Fibroblast of the aortic adventitia (primary cell): Measurements from ENCODE around the gene RAB3IL1. TPM values are rescaled to one million over a fixed set of nuclear protein-coding genes. Genes with fewer than 3 reads are reported as not detected.
A peak's percentile ranks its signal among the peaks of the same experiment; 100 is the strongest.

Experiments
- DNase-seq: peaks from one replicate; pipeline ENCODE4 v3.0.0-alpha.2; 2010; ENCODE audit warnings: low read depth
- H3K4me3 ChIP-seq: 2 replicates; pipeline ENCODE4 v1.5.1; 2011; ENCODE audit warnings: low read depth, mild to moderate bottlenecking, control low read depth, low read length, moderate library complexity
- CTCF ChIP-seq: IDR thresholded peaks from 2 replicates; pipeline ENCODE4 v1.5.1; 2011; ENCODE audit warnings: mild to moderate bottlenecking, low read length, control low read depth, inconsistent platforms; ENCODE audit not compliant: insufficient read depth
- total RNA-seq: library from RNA; depleted of rRNA; stranded (reverse); fragments of >200 nt; gene quantifications from 2 replicates; pipeline ENCODE4 v1.2.3, GENCODE V29; 2012; ENCODE audit warnings: low replicate concordance

Gene RAB3IL1
- total RNA-seq, 1 donor: 17.1 TPM

DNA sequence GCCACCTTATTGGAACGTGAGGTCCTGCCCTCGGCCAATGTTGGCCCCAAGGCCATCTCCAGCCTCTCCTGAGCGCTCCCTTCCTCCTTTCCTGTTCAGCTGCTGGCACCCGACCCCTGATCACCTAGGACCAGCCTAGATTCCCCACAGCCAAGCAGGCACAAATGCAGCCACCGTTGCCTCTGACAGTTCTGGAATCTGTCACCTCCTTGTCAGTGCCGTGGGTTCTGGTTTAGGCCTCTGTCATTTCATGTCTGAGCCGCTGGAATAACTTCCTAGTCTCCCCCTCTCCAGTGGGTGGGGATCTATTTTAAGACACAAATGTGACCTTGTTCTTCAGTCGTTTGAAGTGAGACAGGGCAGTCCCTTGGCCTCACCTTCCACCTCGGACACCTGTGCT is 55.7 kb downstream of the RAB3IL1 start:
- DNase-seq: no peak
- H3K4me3 ChIP-seq: no peak overlapping the region
- TF ChIP-seq CTCF: no peak

GRCh38 chr11:61860054-61860903 is 57.1 kb downstream of the RAB3IL1 start:
- peak; percentile 71 for DNase-seq
- no peak for TF ChIP-seq CTCF
- no peak overlapping the region for H3K4me3 ChIP-seq

- no peak for DNase-seq
- TF ChIP-seq CTCF: no peak
- no peak overlapping the region for H3K4me3 ChIP-seq
Observed at GRCh38 chr11:61855939-61856680, 61.3 kb downstream of the RAB3IL1 start.

DNA sequence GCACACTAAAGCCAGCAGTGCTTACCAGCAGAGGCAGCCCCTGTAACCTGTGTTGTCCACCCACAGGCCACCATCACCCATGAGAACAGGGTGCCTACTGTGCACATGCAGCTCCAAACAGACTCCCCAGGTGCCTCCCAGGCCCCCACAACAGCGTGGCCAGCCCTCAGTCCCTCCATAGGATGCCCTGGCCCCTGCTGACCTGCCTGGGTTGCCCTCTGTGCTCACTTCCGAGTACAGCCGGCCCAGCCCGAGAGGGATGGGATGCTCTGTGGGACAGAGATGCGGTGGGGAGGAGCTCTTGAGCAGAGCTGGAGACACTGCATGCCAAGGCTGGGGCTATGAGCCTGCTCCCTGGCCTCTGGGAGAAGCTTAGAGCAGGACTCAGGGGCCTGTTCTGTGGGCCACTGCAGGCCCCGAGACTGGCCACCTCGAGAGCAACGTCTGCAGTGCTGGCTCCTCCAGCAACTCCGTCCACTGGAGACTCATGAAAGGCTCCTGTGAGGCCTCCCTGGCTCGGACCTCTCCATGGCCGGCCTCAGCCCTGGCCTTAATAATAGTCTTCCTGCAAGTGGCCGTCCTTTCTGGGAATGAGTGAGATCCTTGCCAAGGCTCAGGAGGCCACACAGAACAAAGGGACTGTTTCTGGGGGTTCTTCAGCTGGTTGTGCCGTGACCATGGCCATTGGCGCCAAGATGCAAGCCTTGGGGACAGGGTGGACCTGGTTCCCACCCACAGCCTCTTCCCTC is 62.2 kb downstream of the RAB3IL1 start:
- no peak for TF ChIP-seq CTCF
- H3K4me3 ChIP-seq: no peak overlapping the region
- no peak for DNase-seq

DNA sequence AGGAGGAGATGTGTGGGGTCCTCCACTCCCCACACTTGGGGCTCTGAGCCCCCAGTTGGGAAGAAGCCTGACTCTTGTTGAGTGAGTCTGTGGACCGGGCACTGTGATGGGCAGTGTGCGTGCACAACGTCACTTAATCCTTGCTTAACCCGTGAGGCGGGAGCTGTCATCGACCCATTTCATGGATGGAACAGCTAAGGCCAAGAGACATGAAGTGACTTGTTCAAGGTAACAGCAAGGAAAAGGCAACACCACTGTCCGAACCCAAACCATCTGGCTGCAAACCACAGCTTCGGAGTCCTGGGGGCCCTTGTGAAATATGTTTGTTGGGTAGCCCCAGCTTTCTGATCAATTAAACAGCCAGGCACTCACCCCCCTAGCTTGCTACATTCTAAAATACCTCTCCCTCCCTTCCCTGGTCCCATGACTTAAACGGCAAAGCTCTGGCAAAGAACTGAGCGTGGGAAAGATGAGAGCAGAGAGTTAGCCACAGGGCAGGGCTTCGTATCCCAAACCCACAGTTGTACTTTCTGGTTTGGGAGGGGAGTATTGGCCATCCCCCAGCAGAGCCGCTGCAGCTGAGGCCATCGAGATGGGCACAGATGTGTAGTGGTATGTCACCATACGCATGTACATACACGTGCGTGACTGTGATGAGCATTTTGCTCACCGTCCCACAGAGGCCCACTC is 63.0 kb downstream of the RAB3IL1 start:
- no peak for DNase-seq
- no peak for TF ChIP-seq CTCF
- H3K4me3 ChIP-seq: no peak overlapping the region

DNA sequence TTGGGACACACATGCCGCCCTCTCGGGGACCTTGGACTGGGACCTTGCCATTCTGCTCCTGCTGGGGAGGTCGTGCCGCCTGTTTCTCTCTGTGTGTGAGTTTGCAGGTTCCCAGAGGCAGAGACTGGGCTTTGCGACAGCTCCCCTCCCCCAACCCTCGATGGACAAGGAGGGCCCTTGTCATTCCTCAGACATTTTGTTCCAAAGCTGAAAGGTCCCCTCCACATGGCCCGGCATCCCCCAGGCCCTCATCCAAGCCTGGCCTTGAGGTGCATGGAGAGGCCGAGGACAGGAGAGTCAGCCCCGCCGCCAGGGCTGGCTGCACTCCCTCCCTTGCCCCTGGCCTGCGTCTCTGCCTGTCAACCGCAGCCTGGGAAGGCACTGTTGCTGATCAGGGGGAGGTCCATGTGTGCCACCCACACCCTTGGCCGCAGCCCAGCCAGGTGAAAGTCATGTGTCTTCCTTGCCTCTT is 63.6 kb downstream of the RAB3IL1 start:
- no peak for TF ChIP-seq CTCF
- H3K4me3 ChIP-seq: no peak overlapping the region
- DNase-seq: no peak
